Retinal pigment epithelial cell (primary cell): ENCODE data around the gene EPOP.

Experiments used
- DNase-seq: peaks from one replicate; pipeline ENCODE4 v3.0.0-alpha.2; 2010; ENCODE audit warnings: low read depth
- H3K4me3 ChIP-seq: 2 replicates; pipeline ENCODE4 v1.5.1; 2011; ENCODE audit warnings: mild to moderate bottlenecking, low read length, control low read depth, moderate library complexity
- CTCF ChIP-seq: conservative IDR thresholded peaks from 2 replicates; pipeline ENCODE4 v1.5.1; 2011; ENCODE audit warnings: low read depth, low read length, control low read depth, inconsistent platforms

Gene EPOP

GRCh38 chr17:38674749-38675615 is at the start of gene EPOP:
Gene EPOP, minus strand, starts transcription at chr17:38674957. Its CDS starts 462 bp downstream, at chr17:38674495.
- H3K4me3 ChIP-seq, result peak within 1 kb of the TSS; percentile 31
- no peak for TF ChIP-seq CTCF
- peak; percentile 30 for DNase-seq

- no peak overlapping the region for H3K4me3 ChIP-seq
- TF ChIP-seq CTCF, result no peak
- no peak for DNase-seq
These were observed 47.0 kb upstream of the EPOP start for GRCh38 chr17:38721802-38722201.

- TF ChIP-seq CTCF, result no peak
- no peak for DNase-seq
- H3K4me3 ChIP-seq, result no peak overlapping the region
These were observed 46.2 kb upstream of the EPOP start for GRCh38 chr17:38720941-38721340.

GRCh38 chr17:38719943-38720641 is 45.3 kb upstream of the EPOP start:
- no peak for TF ChIP-seq CTCF
- H3K4me3 ChIP-seq, result no peak overlapping the region
- no peak for DNase-seq

GRCh38 chr17:38719289-38719942 is 44.7 kb upstream of the EPOP start:
- no peak for DNase-seq
- no peak for TF ChIP-seq CTCF
- H3K4me3 ChIP-seq, result no peak overlapping the region

- TF ChIP-seq CTCF, result no peak
- H3K4me3 ChIP-seq, result no peak overlapping the region
- DNase-seq, result no peak
These were observed 42.5 kb upstream of the EPOP start for GRCh38 chr17:38717139-38717745.
